A549 (cell line): ENCODE results near the gene CTSA.

Experiments
- BHLHE40 ChIP-seq: IDR thresholded peaks from 2 replicates; pipeline ENCODE4 v1.6.1; 2012; ENCODE audit warnings: low read depth, low read length, inconsistent platforms
- CEBPB ChIP-seq, 2 experiments: fragments of >200 bp in 1 of 2; sonication (Bioruptor Twin) in 1 of 2; formaldehyde crosslinking in 1 of 2; IDR thresholded peaks; 2 replicates each; pipeline ENCODE4 v1.6.1; 2012 to 2016
- CHD2 ChIP-seq: fragments of 150-350 bp; IDR thresholded peaks from 2 replicates; pipeline ENCODE4 v1.6.1; 2014; ENCODE audit warnings: low read length; ENCODE audit not compliant: partially characterized antibody
- EHMT2 ChIP-seq: fragments of 200-600 bp; sonication (generic); IDR thresholded peaks from 2 replicates; pipeline ENCODE4 v1.6.1; 2016; ENCODE audit warnings: antibody characterized with exemption, low read depth, mild to moderate bottlenecking, moderate library complexity
- ESRRA ChIP-seq: fragments of 150-350 bp; IDR thresholded peaks from 2 replicates; pipeline ENCODE4 v1.6.1; 2014; ENCODE audit warnings: mild to moderate bottlenecking, low read length, borderline replicate concordance
- MAX ChIP-seq: IDR thresholded peaks from 2 replicates; pipeline ENCODE4 v1.6.1; 2012
- ZSCAN20 ChIP-seq: fragments of 250-450 bp; sonication (Bioruptor Pico); IDR thresholded peaks from 2 replicates; pipeline ENCODE4 v1.8.0; 2022; ENCODE audit warnings: mild to moderate bottlenecking, moderate library complexity
- TF ChIP-seq, protein P1 (sequence below): fragments of >200 bp; sonication (Bioruptor Twin); formaldehyde crosslinking; IDR thresholded peaks from 3 replicates; pipeline ENCODE4 v1.6.1; 2016
- TF ChIP-seq, protein P2 (sequence below): fragments of >200 bp; sonication (Bioruptor Twin); formaldehyde crosslinking; IDR thresholded peaks from 3 replicates; pipeline ENCODE4 v1.5.1; 2016

- TF ChIP-seq BHLHE40 (no peak), MAX (no peak), EHMT2 (no peak), ZSCAN20 (CRISPR knock-in tag) (no peak), ESRRA (no peak), CEBPB (IDR thresholded peaks at IDR 0.05) (no peak), CHD2 (no peak)
- TF ChIP-seq, protein P1, sequence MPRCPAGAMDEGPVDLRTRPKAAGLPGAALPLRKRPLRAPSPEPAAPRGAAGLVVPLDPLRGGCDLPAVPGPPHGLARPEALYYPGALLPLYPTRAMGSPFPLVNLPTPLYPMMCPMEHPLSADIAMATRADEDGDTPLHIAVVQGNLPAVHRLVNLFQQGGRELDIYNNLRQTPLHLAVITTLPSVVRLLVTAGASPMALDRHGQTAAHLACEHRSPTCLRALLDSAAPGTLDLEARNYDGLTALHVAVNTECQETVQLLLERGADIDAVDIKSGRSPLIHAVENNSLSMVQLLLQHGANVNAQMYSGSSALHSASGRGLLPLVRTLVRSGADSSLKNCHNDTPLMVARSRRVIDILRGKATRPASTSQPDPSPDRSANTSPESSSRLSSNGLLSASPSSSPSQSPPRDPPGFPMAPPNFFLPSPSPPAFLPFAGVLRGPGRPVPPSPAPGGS: no peak
- TF ChIP-seq, protein P2, sequence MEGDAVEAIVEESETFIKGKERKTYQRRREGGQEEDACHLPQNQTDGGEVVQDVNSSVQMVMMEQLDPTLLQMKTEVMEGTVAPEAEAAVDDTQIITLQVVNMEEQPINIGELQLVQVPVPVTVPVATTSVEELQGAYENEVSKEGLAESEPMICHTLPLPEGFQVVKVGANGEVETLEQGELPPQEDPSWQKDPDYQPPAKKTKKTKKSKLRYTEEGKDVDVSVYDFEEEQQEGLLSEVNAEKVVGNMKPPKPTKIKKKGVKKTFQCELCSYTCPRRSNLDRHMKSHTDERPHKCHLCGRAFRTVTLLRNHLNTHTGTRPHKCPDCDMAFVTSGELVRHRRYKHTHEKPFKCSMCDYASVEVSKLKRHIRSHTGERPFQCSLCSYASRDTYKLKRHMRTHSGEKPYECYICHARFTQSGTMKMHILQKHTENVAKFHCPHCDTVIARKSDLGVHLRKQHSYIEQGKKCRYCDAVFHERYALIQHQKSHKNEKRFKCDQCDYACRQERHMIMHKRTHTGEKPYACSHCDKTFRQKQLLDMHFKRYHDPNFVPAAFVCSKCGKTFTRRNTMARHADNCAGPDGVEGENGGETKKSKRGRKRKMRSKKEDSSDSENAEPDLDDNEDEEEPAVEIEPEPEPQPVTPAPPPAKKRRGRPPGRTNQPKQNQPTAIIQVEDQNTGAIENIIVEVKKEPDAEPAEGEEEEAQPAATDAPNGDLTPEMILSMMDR: no peak
Measured at GRCh38 chr20:45882469-45883099, 8.6 kb upstream of the CTSA start.
